Parathyroid adenoma (tissue), 2 donors: ENCODE data around the gene ISL1.

Source experiments
- H2AFZ ChIP-seq: fragments of 300-600 bp; sonication (generic); one replicate; pipeline ENCODE4 v1.7.0; 2017; ENCODE audit warnings: antibody characterized with exemption, mild to moderate bottlenecking
- H3K27ac ChIP-seq: fragments of 300-600 bp; sonication (generic); one replicate; pipeline ENCODE4 v1.7.0; 2017
- H3K27me3 ChIP-seq: fragments of 300-600 bp; sonication (generic); one replicate; pipeline ENCODE4 v1.7.0; 2017; ENCODE audit warnings: low read length; ENCODE audit not compliant: control insufficient read depth, insufficient read depth
- H3K36me3 ChIP-seq: fragments of 300-600 bp; sonication (generic); one replicate; pipeline ENCODE4 v1.7.0; 2017; ENCODE audit warnings: low read length; ENCODE audit not compliant: control insufficient read depth, insufficient read depth
- H3K4me1 ChIP-seq: fragments of 300-600 bp; sonication (generic); one replicate; pipeline ENCODE4 v1.7.0; 2017; ENCODE audit warnings: control low read depth
- H3K4me2 ChIP-seq: fragments of 300-600 bp; sonication (generic); one replicate; pipeline ENCODE4 v1.7.0; 2017; ENCODE audit warnings: low read length
- H3K4me3 ChIP-seq: fragments of 300-600 bp; sonication (generic); one replicate; pipeline ENCODE4 v1.7.0; 2017; ENCODE audit warnings: low read depth, low read length
- H3K79me2 ChIP-seq: fragments of 300-600 bp; sonication (generic); one replicate; pipeline ENCODE4 v1.7.0; 2017; ENCODE audit warnings: control low read depth
- H3K9ac ChIP-seq: fragments of 300-600 bp; sonication (generic); one replicate; pipeline ENCODE4 v1.7.0; 2017; ENCODE audit warnings: mild to moderate bottlenecking
- H3K9me3 ChIP-seq: fragments of 300-600 bp; sonication (generic); one replicate; pipeline ENCODE4 v1.7.0; 2017; ENCODE audit warnings: low read length; ENCODE audit not compliant: control insufficient read depth
- CTCF ChIP-seq: fragments of 300-600 bp; sonication (generic); IDR thresholded peaks from one replicate; pipeline ENCODE4 v1.7.0; 2017; ENCODE audit warnings: antibody characterized with exemption, mild to moderate bottlenecking
- donor health status: primary hyperparathyroidism.

ISL1 gene

DNA sequence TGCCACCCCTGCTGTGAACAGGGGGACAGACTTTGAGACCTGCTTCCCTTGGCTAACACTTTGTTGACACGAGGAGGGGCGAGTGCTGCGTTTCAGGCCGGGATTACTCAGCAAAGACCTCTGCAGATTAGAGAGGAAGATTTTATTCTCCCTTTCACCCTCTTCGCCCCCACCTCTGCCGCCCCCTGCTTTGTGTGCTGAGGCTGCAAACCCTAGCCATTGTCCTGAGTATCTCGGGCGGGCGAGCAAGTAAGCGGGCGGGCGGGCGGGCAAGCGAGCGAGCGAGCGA, 6.0 kb downstream of the ISL1 start:
- no peak overlapping the region for H3K9ac ChIP-seq
- no peaks in the 10 kb centered on the region for H3K36me3 ChIP-seq
- H3K4me1 ChIP-seq = no peaks in the 10 kb centered on the region
- no peak overlapping the region for H3K4me3 ChIP-seq
- H3K27me3 ChIP-seq = peaks cover 5% of the 10 kb centered on the region
- no peak overlapping the region for H2AFZ ChIP-seq
- TF ChIP-seq CTCF = no peak
- no peak overlapping the region for H3K27ac ChIP-seq
- no peaks in the 10 kb centered on the region for H3K79me2 ChIP-seq
- H3K4me2 ChIP-seq = no peak overlapping the region
- H3K9me3 ChIP-seq = no peaks in the 10 kb centered on the region

- Histone ChIP-seq H3K36me3 (no peaks in the 10 kb centered on the region), H3K9me3 (no peaks in the 10 kb centered on the region), H3K4me2 (peak overlapping the region; percentile 56), H3K27ac (no peak overlapping the region), H3K9ac (no peak overlapping the region), H3K27me3 (peaks cover 5% of the 10 kb centered on the region), H3K79me2 (no peaks in the 10 kb centered on the region), H3K4me3 (no peak overlapping the region), H2AFZ (no peak overlapping the region), H3K4me1 (no peaks in the 10 kb centered on the region)
- no peak for TF ChIP-seq CTCF
Measured at GRCh38 chr5:51389577-51390463, 6.6 kb downstream of the ISL1 start.

DNA sequence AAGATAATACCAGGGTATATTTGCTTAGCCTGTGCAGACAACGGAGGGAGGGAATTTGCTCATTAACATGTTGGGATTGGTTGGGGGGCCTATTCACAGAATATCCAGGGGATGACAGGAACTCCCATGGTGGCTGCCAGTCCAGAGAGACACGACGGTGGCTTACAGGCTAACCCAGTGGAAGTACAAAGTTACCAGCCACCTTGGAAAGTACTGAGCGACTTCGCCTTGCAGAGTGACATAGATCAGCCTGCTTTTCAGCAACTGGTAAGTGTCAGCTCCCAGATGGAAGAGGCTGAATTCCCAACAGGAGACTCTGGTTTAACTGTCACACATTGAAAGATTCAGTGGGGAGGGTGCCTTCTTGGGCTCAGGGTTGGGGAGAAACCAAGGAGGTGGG, 7.9 kb downstream of the ISL1 start:
- Histone ChIP-seq H3K27ac (no peak overlapping the region), H3K36me3 (no peaks in the 10 kb centered on the region), H3K79me2 (no peaks in the 10 kb centered on the region), H3K9ac (no peak overlapping the region), H2AFZ (no peak overlapping the region), H3K4me2 (no peak overlapping the region), H3K27me3 (peaks cover 5% of the 10 kb centered on the region), H3K4me1 (no peaks in the 10 kb centered on the region), H3K9me3 (no peaks in the 10 kb centered on the region), H3K4me3 (no peak overlapping the region)
- no peak for TF ChIP-seq CTCF

- H3K4me1 ChIP-seq = no peaks in the 10 kb centered on the region
- no peaks in the 10 kb centered on the region for H3K36me3 ChIP-seq
- H3K27ac ChIP-seq = no peak overlapping the region
- peaks cover 5% of the 10 kb centered on the region for H3K27me3 ChIP-seq
- no peak overlapping the region for H3K9ac ChIP-seq
- H3K4me3 ChIP-seq = no peak overlapping the region
- H3K9me3 ChIP-seq = no peaks in the 10 kb centered on the region
- H3K79me2 ChIP-seq = no peaks in the 10 kb centered on the region
- H3K4me2 ChIP-seq = no peak overlapping the region
- H2AFZ ChIP-seq = no peak overlapping the region
- no peak for TF ChIP-seq CTCF
Measured at GRCh38 chr5:51392689-51393199, 9.5 kb downstream of the ISL1 start.

- Histone ChIP-seq H3K36me3 (no peaks in the 10 kb centered on the region), H3K27me3 (peaks cover 7% of the 10 kb centered on the region), H3K4me1 (no peaks in the 10 kb centered on the region), H3K9ac (no peak overlapping the region), H3K4me3 (no peak overlapping the region), H2AFZ (no peak overlapping the region), H3K79me2 (no peaks in the 10 kb centered on the region), H3K9me3 (no peaks in the 10 kb centered on the region), H3K27ac (no peak overlapping the region), H3K4me2 (no peak overlapping the region)
- TF ChIP-seq CTCF = no peak
Measured at GRCh38 chr5:51394609-51395008, 11.4 kb downstream of the ISL1 start.
